Measurements from ENCODE around the gene TTC28.

DNA sequence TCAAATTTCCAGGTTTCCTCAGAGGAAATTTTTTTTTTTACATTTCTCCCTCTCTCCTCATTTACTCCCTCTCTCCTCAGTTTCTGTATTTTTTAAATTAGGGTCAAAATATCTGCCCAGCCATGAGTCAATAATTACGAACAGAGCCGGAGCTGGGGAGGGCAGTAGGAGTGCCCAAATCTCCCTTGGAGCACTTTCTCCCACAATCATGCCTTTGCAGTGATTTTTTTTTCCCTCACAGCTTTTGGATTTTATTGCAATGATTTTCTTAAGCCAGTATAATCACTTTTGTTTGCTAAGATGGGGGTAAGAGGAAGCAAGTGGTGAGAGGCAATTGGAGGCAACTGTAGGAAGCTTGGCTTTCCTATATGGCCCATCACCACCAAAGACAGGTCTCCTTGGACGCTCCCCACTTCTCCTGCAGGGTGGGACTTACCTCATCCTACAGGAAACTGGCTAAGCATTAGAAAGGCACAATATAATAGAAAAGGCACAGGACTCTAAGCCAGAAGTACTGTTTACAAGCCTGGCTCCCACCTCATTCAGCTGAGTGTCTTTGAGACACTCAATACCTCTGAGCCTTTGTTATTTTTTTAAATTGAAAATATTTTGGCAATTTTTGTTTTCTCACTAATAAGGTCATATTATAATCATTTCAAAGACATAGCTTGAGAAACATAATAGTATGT is 568.0 kb downstream of the TTC28 start:
- TF ChIP-seq, protein P1, sequence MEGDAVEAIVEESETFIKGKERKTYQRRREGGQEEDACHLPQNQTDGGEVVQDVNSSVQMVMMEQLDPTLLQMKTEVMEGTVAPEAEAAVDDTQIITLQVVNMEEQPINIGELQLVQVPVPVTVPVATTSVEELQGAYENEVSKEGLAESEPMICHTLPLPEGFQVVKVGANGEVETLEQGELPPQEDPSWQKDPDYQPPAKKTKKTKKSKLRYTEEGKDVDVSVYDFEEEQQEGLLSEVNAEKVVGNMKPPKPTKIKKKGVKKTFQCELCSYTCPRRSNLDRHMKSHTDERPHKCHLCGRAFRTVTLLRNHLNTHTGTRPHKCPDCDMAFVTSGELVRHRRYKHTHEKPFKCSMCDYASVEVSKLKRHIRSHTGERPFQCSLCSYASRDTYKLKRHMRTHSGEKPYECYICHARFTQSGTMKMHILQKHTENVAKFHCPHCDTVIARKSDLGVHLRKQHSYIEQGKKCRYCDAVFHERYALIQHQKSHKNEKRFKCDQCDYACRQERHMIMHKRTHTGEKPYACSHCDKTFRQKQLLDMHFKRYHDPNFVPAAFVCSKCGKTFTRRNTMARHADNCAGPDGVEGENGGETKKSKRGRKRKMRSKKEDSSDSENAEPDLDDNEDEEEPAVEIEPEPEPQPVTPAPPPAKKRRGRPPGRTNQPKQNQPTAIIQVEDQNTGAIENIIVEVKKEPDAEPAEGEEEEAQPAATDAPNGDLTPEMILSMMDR (IDR thresholded peaks at IDR 0.05): no peak
- no peak for TF ChIP-seq EZH2phosphoT487 (IDR thresholded peaks at IDR 0.05)
